GM12878 (cell line): ENCODE results near the gene CFAP141. TPM values are rescaled to one million over a fixed set of nuclear protein-coding genes. Genes with fewer than 3 reads are reported as not detected.

Experiments
- ATAC-seq: fragments of 200-7000 bp; cut with Tn5 transposase; 3 replicates; pipeline ENCODE4 v1.9.1; 2020; ENCODE audit warnings: mild to moderate bottlenecking, moderate library complexity
- BruUV-seq: library from RNA; stranded (reverse); fragments of 400-500 nt; replicated peaks from 2 replicates; lab custom pipeline; 2021; lab: Mats Ljungman, UMichigan
- CTCF ChIA-PET: fragments of 300-600 bp; sonication (Branson Sonifier 250); formaldehyde crosslinking; extraction: SDS; loops from one replicate; lab custom pipeline; 2021; ENCODE audit warnings: inconsistent platforms; lab: Yijun Ruan, JAX
- POLR2A ChIA-PET: fragments of 350-600 bp; formaldehyde crosslinking; extraction: SDS; loops from one replicate; lab custom pipeline; 2021; ENCODE audit warnings: inconsistent platforms; lab: Charles Lee
- RAD21 ChIA-PET: fragments of 300-600 bp; sonication (Branson Sonifier 250); formaldehyde crosslinking; loops from one replicate; lab custom pipeline; 2023; ENCODE audit warnings: antibody characterized with exemption; ENCODE audit not compliant: unreplicated experiment; lab: Charles Lee
- SMC1A ChIA-PET: fragments of 300-600 bp; sonication (Branson Sonifier 250); formaldehyde crosslinking; loops from one replicate; lab custom pipeline; 2023; ENCODE audit not compliant: unreplicated experiment, uncharacterized antibody; lab: Charles Lee
- DNase-seq: peaks from one replicate; pipeline ENCODE4 v3.0.0-alpha.2; 2011; ENCODE audit warnings: low read depth, low spot score
- FAIRE-seq: peaks from 3 replicates; lab custom pipeline; 2011; peaks lifted over from hg19 to GRCh38; lab: Jason Lieb, UNC
- H2AFZ ChIP-seq: 2 replicates; pipeline ENCODE4 v1.6.0; 2011; ENCODE audit warnings: low read depth, low read length, control low read depth; ENCODE audit not compliant: control insufficient read depth
- H3K27ac ChIP-seq: 2 replicates; pipeline ENCODE4 v1.5.1; 2011; ENCODE audit warnings: control low read depth; ENCODE audit not compliant: control insufficient read depth, insufficient read depth
- H3K27me3 ChIP-seq, 2 experiments: replicated peaks in 1 of 2; 2 replicates each; pipeline versions ENCODE4 v1.6.0 to v1.6.1; 2011; ENCODE audit warnings: low read length in 1 of 2; ENCODE audit not compliant: control insufficient read depth in 2 of 2, insufficient read depth in 2 of 2
- H3K36me3 ChIP-seq, 2 experiments: 2 replicates each; pipeline ENCODE4 v1.5.1; 2011; ENCODE audit warnings: low read length in 1 of 2; ENCODE audit not compliant: control insufficient read depth in 2 of 2, insufficient read depth in 2 of 2
- H3K4me1 ChIP-seq: 2 replicates; pipeline ENCODE4 v1.6.1; 2011; ENCODE audit warnings: mild to moderate bottlenecking, low read length, moderate library complexity, mixed read lengths; ENCODE audit not compliant: control insufficient read depth, insufficient read depth
- H3K4me2 ChIP-seq: 2 replicates; pipeline ENCODE4 v1.6.0; 2011; ENCODE audit warnings: control low read depth; ENCODE audit not compliant: control insufficient read depth, insufficient read depth
- H3K4me3 ChIP-seq: fragments of 200-600 bp; sonication (generic); 2 replicates; pipeline ENCODE4 v1.5.1; 2016
- H3K79me2 ChIP-seq: 2 replicates; pipeline ENCODE4 v1.6.0; 2011; ENCODE audit warnings: low read length; ENCODE audit not compliant: control insufficient read depth, insufficient read depth
- H3K9ac ChIP-seq: 2 replicates; pipeline ENCODE4 v1.8.0; 2011; ENCODE audit warnings: low read length, control low read depth, mixed read lengths; ENCODE audit not compliant: control insufficient read depth, insufficient read depth
- H3K9me3 ChIP-seq: replicated peaks from 3 replicates; pipeline ENCODE4 v1.5.1; 2011; ENCODE audit warnings: mild to moderate bottlenecking, low read length; ENCODE audit not compliant: control insufficient read depth, insufficient read depth
- H4K20me1 ChIP-seq: 2 replicates; pipeline ENCODE4 v1.6.0; 2011; ENCODE audit not compliant: control insufficient read depth, insufficient read depth
- BCLAF1 ChIP-seq: fragments of 450-650 bp; IDR thresholded peaks from 2 replicates; pipeline ENCODE4 v1.6.1; 2017; ENCODE audit warnings: antibody characterized with exemption, mild to moderate bottlenecking, moderate library complexity
- ELK1 ChIP-seq: IDR thresholded peaks from 2 replicates; pipeline ENCODE4 v1.6.1; 2012; ENCODE audit warnings: low read depth, low read length, improper control_type of control experiment
- FOXK2 ChIP-seq: fragments of 450-650 bp; IDR thresholded peaks from 2 replicates; pipeline ENCODE4 v1.6.1; 2017; ENCODE audit warnings: mild to moderate bottlenecking, moderate library complexity
- IRF4 ChIP-seq: IDR thresholded peaks from 2 replicates; pipeline ENCODE4 v1.6.1; 2011; ENCODE audit warnings: low read depth, low read length
- KAT2A ChIP-seq: conservative IDR thresholded peaks from 2 replicates; pipeline ENCODE4 v1.6.1; 2011; ENCODE audit warnings: low read depth, low read length; ENCODE audit not compliant: control insufficient read depth
- WGBS: methylation state at CpG from one replicate; pipeline ENCODE4 v1.1.6; 2016; ENCODE audit warnings: low lambda C conversion rate; ENCODE audit not compliant: insufficient replicate concordance, insufficient coverage; ENCODE audit errors: missing lambda C conversion rate; 5-methylcytosine and 5-hydroxymethylcytosine counted together
- in situ Hi-C: fragments of 300-500 bp; cut with MboI; formaldehyde crosslinking; loops from 9 replicates; pipeline ENCODE4 v1.14.3; 2018; ENCODE audit warnings: mixed read lengths
- intact Hi-C: fragments of 100-400 bp; cut with micrococcal nuclease; formaldehyde crosslinking; loops from one replicate; pipeline ENCODE4 v1.14.2; 2022; ENCODE audit not compliant: unreplicated experiment
- polyA plus RNA-seq, 11 experiments: library from polyadenylated mRNA; depleted of rRNA in 4 of 11; unstranded in 6 of 11; stranded (reverse) in 5 of 11; fragments of >200 nt; fragmentation: Nextera tagmentation in 4 of 11; fragmentation: Illumina TruSeq in 1 of 11; extraction: Ambion mirVana in 4 of 11; extraction: Trizol in 1 of 11; gene quantifications; 1 replicate in 1 of 11; 2 replicates in 10 of 11; pipeline versions ENCODE4 v1.2.1 to v1.2.3, GENCODE V29; 2011 to 2016; ENCODE audit warnings: inconsistent platforms in 2 of 11, missing spikeins in 2 of 11, low read depth in 1 of 11
- total RNA-seq, 4 experiments: library from RNA; depleted of rRNA in 3 of 4; stranded (reverse); fragments of >200 nt in 3 of 4; fragmentation: Illumina TruSeq in 1 of 4; extraction: Trizol in 1 of 4; gene quantifications; 2 replicates each; pipeline versions ENCODE4 v1.2.1 to v1.2.3, GENCODE V29; 2013 to 2021
- TF ChIP-seq, protein P1 (sequence below): IDR thresholded peaks from 2 replicates; pipeline ENCODE4 v1.6.1; 2012; ENCODE audit warnings: mild to moderate bottlenecking, low read depth, low read length
- TF ChIP-seq, protein P2 (sequence below): IDR thresholded peaks from 2 replicates; pipeline ENCODE4 v1.6.1; 2011; ENCODE audit warnings: borderline replicate concordance, low read depth, mild to moderate bottlenecking, moderate library complexity, low read length; ENCODE audit not compliant: insufficient read depth, poor library complexity, severe bottlenecking
- TF ChIP-seq, protein P3 (sequence below): fragments of 450-650 bp; IDR thresholded peaks from 2 replicates; pipeline ENCODE4 v1.6.1; 2018; ENCODE audit warnings: mild to moderate bottlenecking, low read depth, moderate library complexity; ENCODE audit not compliant: partially characterized antibody

CFAP141 gene
- total and polyA plus RNA-seq, 10 of the 15 experiments (the other 5 are each of a cell fraction or from before 2014, with no cell fraction given), result not detected

- TF ChIP-seq BCLAF1, result no peak
- TF ChIP-seq IRF4, result no peak
- TF ChIP-seq ELK1, result no peak
- no peak for TF ChIP-seq KAT2A
These were observed 2.7 kb upstream of the CFAP141 start (continued) for GRCh38 chr1:154208677-154209388.

DNA sequence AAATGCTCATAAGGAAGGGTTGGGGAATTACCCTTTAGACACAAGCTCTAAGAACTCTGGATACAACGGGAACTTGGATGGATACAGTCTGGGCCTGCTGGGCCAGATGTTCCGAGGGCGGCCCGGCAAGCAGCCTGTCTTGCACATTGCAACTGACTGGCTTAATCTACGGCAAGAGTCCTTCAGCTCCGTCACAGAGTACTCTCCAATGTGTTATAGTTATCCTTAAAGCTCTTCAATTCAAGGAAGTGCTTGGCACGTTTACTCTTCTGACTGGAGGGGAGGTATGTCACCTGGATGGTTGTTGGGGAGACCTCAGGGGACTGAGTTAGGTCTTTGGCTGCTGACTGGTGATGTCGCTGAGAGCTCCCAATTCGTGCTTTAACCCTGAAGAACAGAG, 1.1 kb upstream of the CFAP141 start:
- ChIA-PET RAD21 (no interaction called here), SMC1A (interaction anchor here (0.8 to 1.5 kb wide), 5 partner anchors 8 to 12 kb away, joined by 3 to 4 read pairs (median 3); no protein-coding TSS in a partner anchor), CTCF (interaction anchor here (1.1 to 2.5 kb wide), 2 partner anchors 8 to 48 kb away, joined by 3 to 14 read pairs; no protein-coding TSS in a partner anchor), POLR2A (no interaction called here)
- Histone ChIP-seq H3K9me3 (no peaks in the 10 kb centered on the region), H3K9ac (no peak overlapping the region), H3K4me2 (no peak overlapping the region), H3K79me2 (no peaks in the 10 kb centered on the region), H3K4me3 (no peak overlapping the region), H3K27me3 (no peaks in the 10 kb centered on the region), H2AFZ (no peak overlapping the region), H3K4me1 (no peaks in the 10 kb centered on the region), H4K20me1 (no peaks in the 10 kb centered on the region), H3K27ac (no peak overlapping the region), H3K36me3 (peaks cover 4 to 16% of the 10 kb centered on the region in 2 experiments)
- 96% methylated on average over 9 of the region's 9 CpGs for WGBS
- DNase-seq (no peak), ATAC-seq (no peak), FAIRE-seq (no peak)
- intact Hi-C loops (no loop called here), in situ Hi-C loops (no loop called here)
- no TSS peak for BruUV-seq
- TF ChIP-seq, protein P1, sequence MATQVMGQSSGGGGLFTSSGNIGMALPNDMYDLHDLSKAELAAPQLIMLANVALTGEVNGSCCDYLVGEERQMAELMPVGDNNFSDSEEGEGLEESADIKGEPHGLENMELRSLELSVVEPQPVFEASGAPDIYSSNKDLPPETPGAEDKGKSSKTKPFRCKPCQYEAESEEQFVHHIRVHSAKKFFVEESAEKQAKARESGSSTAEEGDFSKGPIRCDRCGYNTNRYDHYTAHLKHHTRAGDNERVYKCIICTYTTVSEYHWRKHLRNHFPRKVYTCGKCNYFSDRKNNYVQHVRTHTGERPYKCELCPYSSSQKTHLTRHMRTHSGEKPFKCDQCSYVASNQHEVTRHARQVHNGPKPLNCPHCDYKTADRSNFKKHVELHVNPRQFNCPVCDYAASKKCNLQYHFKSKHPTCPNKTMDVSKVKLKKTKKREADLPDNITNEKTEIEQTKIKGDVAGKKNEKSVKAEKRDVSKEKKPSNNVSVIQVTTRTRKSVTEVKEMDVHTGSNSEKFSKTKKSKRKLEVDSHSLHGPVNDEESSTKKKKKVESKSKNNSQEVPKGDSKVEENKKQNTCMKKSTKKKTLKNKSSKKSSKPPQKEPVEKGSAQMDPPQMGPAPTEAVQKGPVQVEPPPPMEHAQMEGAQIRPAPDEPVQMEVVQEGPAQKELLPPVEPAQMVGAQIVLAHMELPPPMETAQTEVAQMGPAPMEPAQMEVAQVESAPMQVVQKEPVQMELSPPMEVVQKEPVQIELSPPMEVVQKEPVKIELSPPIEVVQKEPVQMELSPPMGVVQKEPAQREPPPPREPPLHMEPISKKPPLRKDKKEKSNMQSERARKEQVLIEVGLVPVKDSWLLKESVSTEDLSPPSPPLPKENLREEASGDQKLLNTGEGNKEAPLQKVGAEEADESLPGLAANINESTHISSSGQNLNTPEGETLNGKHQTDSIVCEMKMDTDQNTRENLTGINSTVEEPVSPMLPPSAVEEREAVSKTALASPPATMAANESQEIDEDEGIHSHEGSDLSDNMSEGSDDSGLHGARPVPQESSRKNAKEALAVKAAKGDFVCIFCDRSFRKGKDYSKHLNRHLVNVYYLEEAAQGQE, result no peak
- TF ChIP-seq, protein P2, sequence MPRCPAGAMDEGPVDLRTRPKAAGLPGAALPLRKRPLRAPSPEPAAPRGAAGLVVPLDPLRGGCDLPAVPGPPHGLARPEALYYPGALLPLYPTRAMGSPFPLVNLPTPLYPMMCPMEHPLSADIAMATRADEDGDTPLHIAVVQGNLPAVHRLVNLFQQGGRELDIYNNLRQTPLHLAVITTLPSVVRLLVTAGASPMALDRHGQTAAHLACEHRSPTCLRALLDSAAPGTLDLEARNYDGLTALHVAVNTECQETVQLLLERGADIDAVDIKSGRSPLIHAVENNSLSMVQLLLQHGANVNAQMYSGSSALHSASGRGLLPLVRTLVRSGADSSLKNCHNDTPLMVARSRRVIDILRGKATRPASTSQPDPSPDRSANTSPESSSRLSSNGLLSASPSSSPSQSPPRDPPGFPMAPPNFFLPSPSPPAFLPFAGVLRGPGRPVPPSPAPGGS, result no peak
- no peak for TF ChIP-seq FOXK2
- TF ChIP-seq, protein P3, sequence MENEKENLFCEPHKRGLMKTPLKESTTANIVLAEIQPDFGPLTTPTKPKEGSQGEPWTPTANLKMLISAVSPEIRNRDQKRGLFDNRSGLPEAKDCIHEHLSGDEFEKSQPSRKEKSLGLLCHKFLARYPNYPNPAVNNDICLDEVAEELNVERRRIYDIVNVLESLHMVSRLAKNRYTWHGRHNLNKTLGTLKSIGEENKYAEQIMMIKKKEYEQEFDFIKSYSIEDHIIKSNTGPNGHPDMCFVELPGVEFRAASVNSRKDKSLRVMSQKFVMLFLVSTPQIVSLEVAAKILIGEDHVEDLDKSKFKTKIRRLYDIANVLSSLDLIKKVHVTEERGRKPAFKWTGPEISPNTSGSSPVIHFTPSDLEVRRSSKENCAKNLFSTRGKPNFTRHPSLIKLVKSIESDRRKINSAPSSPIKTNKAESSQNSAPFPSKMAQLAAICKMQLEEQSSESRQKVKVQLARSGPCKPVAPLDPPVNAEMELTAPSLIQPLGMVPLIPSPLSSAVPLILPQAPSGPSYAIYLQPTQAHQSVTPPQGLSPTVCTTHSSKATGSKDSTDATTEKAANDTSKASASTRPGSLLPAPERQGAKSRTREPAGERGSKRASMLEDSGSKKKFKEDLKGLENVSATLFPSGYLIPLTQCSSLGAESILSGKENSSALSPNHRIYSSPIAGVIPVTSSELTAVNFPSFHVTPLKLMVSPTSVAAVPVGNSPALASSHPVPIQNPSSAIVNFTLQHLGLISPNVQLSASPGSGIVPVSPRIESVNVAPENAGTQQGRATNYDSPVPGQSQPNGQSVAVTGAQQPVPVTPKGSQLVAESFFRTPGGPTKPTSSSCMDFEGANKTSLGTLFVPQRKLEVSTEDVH, result no peak
